WTC11 (cell line): ENCODE measurements around the gene TNFSF11.

ENCODE experiments used
- CREM ChIP-seq: sonication (generic); formaldehyde crosslinking; IDR thresholded peaks from 2 replicates; pipeline ENCODE4 v1.8.1; 2022; ENCODE audit warnings: mild to moderate bottlenecking, missing genetic modification reagents, moderate library complexity
- CTCF ChIP-seq: fragments of 200-600 bp; IDR thresholded peaks from 2 replicates; pipeline ENCODE4 v1.8.0; 2022; ENCODE audit warnings: antibody characterized with exemption
- NFE2L1 ChIP-seq: sonication (generic); formaldehyde crosslinking; IDR thresholded peaks from 2 replicates; pipeline ENCODE4 v1.8.1; 2023; ENCODE audit warnings: missing genetic modification reagents
- PREB ChIP-seq: sonication (generic); formaldehyde crosslinking; IDR thresholded peaks from 2 replicates; pipeline ENCODE4 v1.8.1; 2022; ENCODE audit warnings: mild to moderate bottlenecking, missing genetic modification reagents, moderate library complexity, borderline replicate concordance
- ZNF423 ChIP-seq: fragments of 250-450 bp; sonication (Bioruptor Pico); IDR thresholded peaks from 2 replicates; pipeline ENCODE4 v2.1.2; 2022; ENCODE audit warnings: mild to moderate bottlenecking, moderate library complexity
- ZSCAN18 ChIP-seq: fragments of 250-450 bp; sonication (Bioruptor Pico); IDR thresholded peaks from 2 replicates; pipeline ENCODE4 v2.1.2; 2022; ENCODE audit warnings: mild to moderate bottlenecking, moderate library complexity
- TF ChIP-seq, protein P1 (sequence below): sonication (generic); formaldehyde crosslinking; IDR thresholded peaks from 2 replicates; pipeline ENCODE4 v1.8.0; 2022; ENCODE audit warnings: mild to moderate bottlenecking, missing genetic modification reagents

GRCh38 chr13:42651936-42652641, 78.1 kb downstream of the TNFSF11 start:
- no peak for TF ChIP-seq CTCF
- TF ChIP-seq NFE2L1 (CRISPR knock-in tag), result no peak
- TF ChIP-seq PREB (CRISPR knock-in tag), result no peak
- TF ChIP-seq ZNF423, result no peak
- TF ChIP-seq ZSCAN18 (CRISPR knock-in tag), result no peak
- no peak for TF ChIP-seq CREM (CRISPR knock-in tag)
- TF ChIP-seq, protein P1, sequence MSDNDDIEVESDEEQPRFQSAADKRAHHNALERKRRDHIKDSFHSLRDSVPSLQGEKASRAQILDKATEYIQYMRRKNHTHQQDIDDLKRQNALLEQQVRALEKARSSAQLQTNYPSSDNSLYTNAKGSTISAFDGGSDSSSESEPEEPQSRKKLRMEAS (CRISPR knock-in tag), result no peak
